Endodermal cell (in vitro differentiated cells): ENCODE data around the gene CNGA1. TPM values are rescaled to one million over a fixed set of nuclear protein-coding genes. Genes with fewer than 3 reads are reported as not detected.

ENCODE experiments used
- DNase-seq: peaks from one replicate; pipeline ENCODE4 v3.0.0-alpha.2; 2017
- H3K27ac ChIP-seq: 2 replicates; pipeline ENCODE4 v1.5.1; 2013; ENCODE audit warnings: mild to moderate bottlenecking, low read depth, low read length, moderate library complexity
- H3K27me3 ChIP-seq: 2 replicates; pipeline ENCODE4 v1.6.1; 2013; ENCODE audit warnings: mild to moderate bottlenecking, low read length, moderate library complexity; ENCODE audit not compliant: insufficient read depth, control insufficient read depth, poor library complexity, severe bottlenecking
- H3K36me3 ChIP-seq: 2 replicates; pipeline ENCODE4 v1.7.0; 2013; ENCODE audit warnings: mild to moderate bottlenecking, low read length, moderate library complexity; ENCODE audit not compliant: control insufficient read depth, insufficient read depth
- H3K4me1 ChIP-seq: one replicate; pipeline ENCODE4 v1.7.0; 2013; ENCODE audit warnings: low read length; ENCODE audit not compliant: control insufficient read depth, insufficient read depth
- H3K4me3 ChIP-seq: 2 replicates; pipeline ENCODE4 v1.5.1; 2013; ENCODE audit warnings: mild to moderate bottlenecking, low read length, moderate library complexity
- H3K9ac ChIP-seq: 2 replicates; pipeline ENCODE4 v1.6.1; 2013; ENCODE audit warnings: mild to moderate bottlenecking, low read length, moderate library complexity; ENCODE audit not compliant: poor library complexity, severe bottlenecking; ENCODE audit errors: extremely low read depth
- H3K9me3 ChIP-seq: 2 replicates; pipeline ENCODE4 v1.6.1; 2013; ENCODE audit warnings: mild to moderate bottlenecking, low read length, moderate library complexity; ENCODE audit not compliant: control insufficient read depth
- H3K27ac Mint-ChIP-seq: 2 replicates; pipeline ENCODE4 v1.8.0; 2020; ENCODE audit warnings: mixed read lengths
- H3K27me3 Mint-ChIP-seq: 2 replicates; pipeline ENCODE4 v1.8.0; 2021; ENCODE audit warnings: mild to moderate bottlenecking, mixed read lengths; ENCODE audit not compliant: insufficient read depth
- H3K36me3 Mint-ChIP-seq: 2 replicates; pipeline ENCODE4 v1.8.0; 2020; ENCODE audit warnings: low read depth, mixed read lengths
- H3K4me1 Mint-ChIP-seq: 2 replicates; pipeline ENCODE4 v1.8.0; 2020; ENCODE audit warnings: mixed read lengths
- H3K4me3 Mint-ChIP-seq: 2 replicates; pipeline ENCODE4 v1.8.0; 2020; ENCODE audit warnings: mild to moderate bottlenecking, moderate library complexity, mixed read lengths
- H3K9me3 Mint-ChIP-seq: 2 replicates; pipeline ENCODE4 v1.8.0; 2020; ENCODE audit warnings: mild to moderate bottlenecking, mixed read lengths
- WGBS, 2 experiments: methylation state at CpG; one replicate each; pipeline versions ENCODE4 v1.1.5 to v1.1.7; 2013; ENCODE audit warnings: missing lambda C conversion rate in 2 of 2, mixed read lengths in 1 of 2; ENCODE audit not compliant: insufficient coverage in 1 of 2, insufficient read length in 1 of 2; 5-methylcytosine and 5-hydroxymethylcytosine counted together
- total RNA-seq, 2 donors: library from RNA; stranded (reverse); fragmentation: NEBNext Ultra II Directional in 1 of 2; extraction: Animal tissue kit (Norgen Biotek cat#: 25700) in 1 of 2; gene quantifications; 2 replicates in 1 of 2; 3 replicates in 1 of 2; pipeline ENCODE4 v1.2.1, GENCODE V29; 2021
- TF ChIP-seq, protein P1 (sequence below): fragments of 200-600 bp; sonication (generic); conservative IDR thresholded peaks from 2 replicates; pipeline ENCODE4 v1.5.0; 2021; ENCODE audit warnings: antibody characterized with exemption, mild to moderate bottlenecking

The CNGA1 gene
- total RNA-seq, 2 donors from 2014 or later, result 0.24 TPM; not detected in 1

GRCh38 chr4:48033412-48033811 lies 16.9 kb upstream of the CNGA1 start:
- Mint-ChIP-seq H3K27ac (no peak overlapping the region), H3K27me3 (no peaks in the 10 kb centered on the region), H3K4me1 (peaks cover 28% of the 10 kb centered on the region), H3K9me3 (no peaks in the 10 kb centered on the region), H3K4me3 (no peak overlapping the region), H3K36me3 (peaks cover 6% of the 10 kb centered on the region)
- Histone ChIP-seq H3K36me3 (no peaks in the 10 kb centered on the region), H3K4me3 (peak overlapping the region; percentile 12), H3K9ac (no peak overlapping the region), H3K27me3 (no peaks in the 10 kb centered on the region), H3K27ac (no peak overlapping the region), H3K9me3 (no peaks in the 10 kb centered on the region), H3K4me1 (peaks cover 11% of the 10 kb centered on the region)
- DNase-seq, result no peak
- TF ChIP-seq, protein P1, sequence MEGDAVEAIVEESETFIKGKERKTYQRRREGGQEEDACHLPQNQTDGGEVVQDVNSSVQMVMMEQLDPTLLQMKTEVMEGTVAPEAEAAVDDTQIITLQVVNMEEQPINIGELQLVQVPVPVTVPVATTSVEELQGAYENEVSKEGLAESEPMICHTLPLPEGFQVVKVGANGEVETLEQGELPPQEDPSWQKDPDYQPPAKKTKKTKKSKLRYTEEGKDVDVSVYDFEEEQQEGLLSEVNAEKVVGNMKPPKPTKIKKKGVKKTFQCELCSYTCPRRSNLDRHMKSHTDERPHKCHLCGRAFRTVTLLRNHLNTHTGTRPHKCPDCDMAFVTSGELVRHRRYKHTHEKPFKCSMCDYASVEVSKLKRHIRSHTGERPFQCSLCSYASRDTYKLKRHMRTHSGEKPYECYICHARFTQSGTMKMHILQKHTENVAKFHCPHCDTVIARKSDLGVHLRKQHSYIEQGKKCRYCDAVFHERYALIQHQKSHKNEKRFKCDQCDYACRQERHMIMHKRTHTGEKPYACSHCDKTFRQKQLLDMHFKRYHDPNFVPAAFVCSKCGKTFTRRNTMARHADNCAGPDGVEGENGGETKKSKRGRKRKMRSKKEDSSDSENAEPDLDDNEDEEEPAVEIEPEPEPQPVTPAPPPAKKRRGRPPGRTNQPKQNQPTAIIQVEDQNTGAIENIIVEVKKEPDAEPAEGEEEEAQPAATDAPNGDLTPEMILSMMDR, result no peak

- Histone ChIP-seq H3K4me3 (peak overlapping the region; percentile 12), H3K27ac (no peak overlapping the region), H3K9me3 (no peaks in the 10 kb centered on the region), H3K36me3 (peaks cover 6% of the 10 kb centered on the region), H3K9ac (no peak overlapping the region), H3K27me3 (no peaks in the 10 kb centered on the region), H3K4me1 (peaks cover 11% of the 10 kb centered on the region)
- Mint-ChIP-seq H3K4me3 (no peak overlapping the region), H3K36me3 (peaks cover 12% of the 10 kb centered on the region), H3K9me3 (no peaks in the 10 kb centered on the region), H3K27me3 (no peaks in the 10 kb centered on the region), H3K27ac (no peak overlapping the region), H3K4me1 (peaks cover 31% of the 10 kb centered on the region)
- TF ChIP-seq, protein P1, result no peak
- no peak for DNase-seq
Measured at GRCh38 chr4:48032721-48033120, 16.2 kb upstream of the CNGA1 start.

- no peak for DNase-seq
- H3K4me1 ChIP-seq, result peaks cover 11% of the 10 kb centered on the region
- Mint-ChIP-seq H3K4me1 (peaks cover 31% of the 10 kb centered on the region), H3K27ac (no peak overlapping the region), H3K27me3 (no peaks in the 10 kb centered on the region), H3K4me3 (no peak overlapping the region), H3K36me3 (peaks cover 13% of the 10 kb centered on the region), H3K9me3 (no peaks in the 10 kb centered on the region)
- TF ChIP-seq, protein P1, result no peak
- no peaks in the 10 kb centered on the region for H3K27me3 ChIP-seq
- H3K9ac ChIP-seq, result no peak overlapping the region
- 86 to 89% methylated on average over 10 to 12 of the region's 12 CpGs for WGBS, 2 experiments
- no peak overlapping the region for H3K27ac ChIP-seq
- peak overlapping the region; percentile 12 for H3K4me3 ChIP-seq
- H3K9me3 ChIP-seq, result no peaks in the 10 kb centered on the region
- H3K36me3 ChIP-seq, result peaks cover 14% of the 10 kb centered on the region
Measured at GRCh38 chr4:48031802-48032525, 15.5 kb upstream of the CNGA1 start.
